ENCODE data around the gene SPINK4. TPM values are rescaled to one million over a fixed set of nuclear protein-coding genes. Genes with fewer than 3 reads are reported as not detected.

The SPINK4 gene
- total RNA-seq, 1 donor from 2014 or later: not detected

DNA sequence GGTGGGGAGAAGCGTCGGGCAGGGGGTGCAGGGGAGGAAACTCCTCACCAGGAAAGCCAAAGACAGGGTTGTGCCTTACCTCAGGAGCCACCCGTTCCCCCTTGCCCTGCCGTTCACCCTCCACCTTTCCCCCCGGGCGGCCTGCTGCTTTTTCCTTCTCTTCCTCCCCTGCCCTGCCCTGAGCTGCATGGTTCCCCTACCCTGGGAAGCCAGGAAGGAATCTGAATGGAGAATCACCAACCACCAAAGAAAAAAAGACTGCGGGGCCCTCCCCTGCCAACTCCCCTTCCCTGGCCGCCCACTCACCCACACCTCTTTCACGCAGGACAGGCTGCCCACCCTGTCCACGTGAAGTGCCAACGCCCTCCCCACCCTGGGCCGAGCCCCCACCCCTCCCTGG is 49.5 kb downstream of the SPINK4 start:
- peaks cover under 1% of the 10 kb centered on the region for H3K36me3 Mint-ChIP-seq (ENCODE audit: low read depth)
- no peak for DNase-seq (ENCODE audit: low read depth, low spot score)
- H3K4me3 Mint-ChIP-seq: peak overlapping the region; percentile 98
- no peaks in the 10 kb centered on the region for H3K9me3 Mint-ChIP-seq
- TF ChIP-seq CTCF (conservative IDR thresholded peaks at IDR 0.05): no peak
- H3K27me3 Mint-ChIP-seq (ENCODE audit: low read depth): no peaks in the 10 kb centered on the region
- H3K27ac Mint-ChIP-seq (ENCODE audit: unreplicated experiment): no peak overlapping the region
- H3K4me1 Mint-ChIP-seq: peaks cover 29% of the 10 kb centered on the region

DNA sequence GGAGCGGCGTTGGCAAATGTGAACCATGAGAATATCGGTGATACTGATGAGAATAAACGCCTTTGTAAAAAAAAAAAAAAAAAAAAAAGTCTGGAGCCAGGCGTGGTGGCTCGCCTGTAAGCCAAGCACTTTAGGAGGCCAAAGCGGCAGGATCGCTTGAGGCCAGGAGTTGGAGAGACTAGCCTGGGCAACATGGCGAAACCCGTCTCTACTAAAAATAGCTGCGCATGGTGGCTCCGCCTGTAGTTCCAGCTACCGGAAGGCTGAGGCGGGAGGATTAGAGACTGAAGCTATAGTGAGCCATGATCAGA is 49.9 kb downstream of the SPINK4 start:
- Mint-ChIP-seq H3K4me1 (peaks cover 29% of the 10 kb centered on the region), H3K9me3 (no peaks in the 10 kb centered on the region), H3K27me3 (ENCODE audit: low read depth) (no peaks in the 10 kb centered on the region), H3K36me3 (ENCODE audit: low read depth) (peaks cover 2% of the 10 kb centered on the region), H3K27ac (ENCODE audit: unreplicated experiment) (peak overlapping the region; percentile 99), H3K4me3 (peak overlapping the region; percentile 98)
- no peak for DNase-seq (ENCODE audit: low read depth, low spot score)
- TF ChIP-seq CTCF (conservative IDR thresholded peaks at IDR 0.05): no peak

GRCh38 chr9:33290247-33291030 is 50.5 kb downstream of the SPINK4 start, which contains the start of gene NFX1:
Gene NFX1, plus strand, starts transcription at chr9:33290516. Its CDS starts 57 bp downstream, at chr9:33290573.
- peaks cover 29% of the 10 kb centered on the region for H3K4me1 Mint-ChIP-seq
- peak within 1 kb of the TSS; percentile 98 for H3K4me3 Mint-ChIP-seq
- DNase-seq (ENCODE audit: low read depth, low spot score): peak; percentile 91
- no peaks in the 10 kb centered on the region for H3K9me3 Mint-ChIP-seq
- H3K27ac Mint-ChIP-seq (ENCODE audit: unreplicated experiment): peak within 1 kb of the TSS; percentile 99
- H3K36me3 Mint-ChIP-seq (ENCODE audit: low read depth): peaks cover 2% of the 10 kb centered on the region
- no peaks in the 10 kb centered on the region for H3K27me3 Mint-ChIP-seq (ENCODE audit: low read depth)
- no peak for TF ChIP-seq CTCF (conservative IDR thresholded peaks at IDR 0.05)

DNA sequence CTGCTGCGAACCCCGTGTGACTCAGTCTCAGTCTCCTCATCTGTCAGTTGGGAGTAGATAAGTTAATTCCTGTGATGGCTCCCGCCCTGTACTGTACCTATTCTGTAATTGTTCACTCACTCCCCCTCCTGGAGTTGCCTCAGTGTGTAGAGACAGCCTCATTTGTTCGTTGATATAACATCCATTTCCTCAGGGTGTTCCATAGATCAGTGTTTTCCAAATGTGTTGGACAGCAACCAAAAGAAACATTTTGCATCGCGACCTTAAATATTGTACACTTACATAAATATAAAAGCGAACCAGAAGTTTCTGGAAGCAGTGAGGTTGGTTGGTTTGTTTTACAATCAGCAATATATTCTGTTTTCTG is 51.0 kb downstream of the SPINK4 start:
- H3K27me3 Mint-ChIP-seq (ENCODE audit: low read depth): no peaks in the 10 kb centered on the region
- H3K36me3 Mint-ChIP-seq (ENCODE audit: low read depth): peaks cover 2% of the 10 kb centered on the region
- DNase-seq (ENCODE audit: low read depth, low spot score): no peak
- H3K4me3 Mint-ChIP-seq: peak overlapping the region; percentile 98
- H3K9me3 Mint-ChIP-seq: no peaks in the 10 kb centered on the region
- no peak for TF ChIP-seq CTCF (conservative IDR thresholded peaks at IDR 0.05)
- H3K27ac Mint-ChIP-seq (ENCODE audit: unreplicated experiment): peak overlapping the region; percentile 99
- H3K4me1 Mint-ChIP-seq: peaks cover 30% of the 10 kb centered on the region

DNA sequence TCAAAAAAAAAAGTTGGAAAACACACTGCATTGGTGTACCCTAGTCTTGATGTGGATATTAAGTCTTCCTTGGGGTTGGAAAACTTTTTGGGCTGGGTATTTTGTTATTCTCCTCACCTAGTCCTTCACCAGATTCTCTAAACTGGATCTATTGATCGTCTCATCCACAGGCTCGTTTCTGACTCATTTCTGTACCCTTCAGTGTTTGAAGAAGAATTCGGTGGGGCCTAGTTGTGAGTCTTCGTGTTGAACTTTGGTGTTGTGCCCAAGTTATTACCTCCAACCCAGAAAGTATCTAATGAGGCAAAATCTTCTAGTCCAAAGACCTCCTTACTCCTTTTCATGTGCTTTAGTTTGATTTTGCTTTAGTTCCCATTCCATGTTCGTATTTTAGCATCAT is 51.9 kb downstream of the SPINK4 start:
- H3K27me3 Mint-ChIP-seq (ENCODE audit: low read depth): no peaks in the 10 kb centered on the region
- peaks cover 32% of the 10 kb centered on the region for H3K4me1 Mint-ChIP-seq
- no peak overlapping the region for H3K27ac Mint-ChIP-seq (ENCODE audit: unreplicated experiment)
- no peak for DNase-seq (ENCODE audit: low read depth, low spot score)
- no peaks in the 10 kb centered on the region for H3K9me3 Mint-ChIP-seq
- peak overlapping the region; percentile 98 for H3K4me3 Mint-ChIP-seq
- TF ChIP-seq CTCF (conservative IDR thresholded peaks at IDR 0.05): no peak
- peaks cover 5% of the 10 kb centered on the region for H3K36me3 Mint-ChIP-seq (ENCODE audit: low read depth)

Data from neural crest cell (in vitro differentiated cells).